ENCODE results near the gene MLLT3.

Gene MLLT3

GRCh38 chr9:20624201-20625002, 2.1 kb upstream of the MLLT3 start:
- peak; percentile 24 for DNase-seq

GRCh38 chr9:20623748-20624124, 1.4 kb upstream of the MLLT3 start:
- DNase-seq = no peak

- peak; percentile 39 for DNase-seq
These were observed 885 bp upstream of the MLLT3 start for GRCh38 chr9:20623021-20623747.

- peak; percentile 66 for DNase-seq
These were observed 599 bp downstream of the MLLT3 start for GRCh38 chr9:20621471-20622329.

GRCh38 chr9:20620650-20621470, 1.4 kb downstream of the MLLT3 start:
- peak; percentile 48 for DNase-seq

GRCh38 chr9:20619487-20620200, 2.7 kb downstream of the MLLT3 start:
- DNase-seq = peak; percentile 12

- no peak for DNase-seq
These were observed 3.9 kb downstream of the MLLT3 start for GRCh38 chr9:20618361-20618802.

- DNase-seq = no peak
These were observed 5.5 kb downstream of the MLLT3 start for GRCh38 chr9:20616808-20617207.

GRCh38 chr9:20614602-20615216, 7.6 kb downstream of the MLLT3 start:
- DNase-seq = no peak

- no peak for DNase-seq
These were observed 10.5 kb downstream of the MLLT3 start for GRCh38 chr9:20611691-20612287.

GRCh38 chr9:20610591-20610990, 11.7 kb downstream of the MLLT3 start:
- DNase-seq = no peak

GRCh38 chr9:20608582-20608981, 13.7 kb downstream of the MLLT3 start:
- DNase-seq = no peak

- no peak for DNase-seq
These were observed 15.6 kb downstream of the MLLT3 start for GRCh38 chr9:20606652-20607051.

GRCh38 chr9:20604562-20604961, 17.7 kb downstream of the MLLT3 start:
- DNase-seq = no peak

- DNase-seq = no peak
These were observed 18.6 kb downstream of the MLLT3 start for GRCh38 chr9:20603524-20604268.

- DNase-seq = no peak
These were observed 21.0 kb downstream of the MLLT3 start for GRCh38 chr9:20601292-20601691.

GRCh38 chr9:20599195-20599594, 23.1 kb downstream of the MLLT3 start:
- no peak for DNase-seq

GRCh38 chr9:20598367-20598766, 23.9 kb downstream of the MLLT3 start:
- no peak for DNase-seq

GRCh38 chr9:20597862-20598261, 24.4 kb downstream of the MLLT3 start:
- no peak for DNase-seq

- no peak for DNase-seq
These were observed 27.7 kb downstream of the MLLT3 start for GRCh38 chr9:20594608-20595007.
